BLaER1 (cell line): Measurements from ENCODE around the gene SLC1A1.
A peak's percentile ranks its signal among the peaks of the same experiment; 100 is the strongest.

ENCODE experiments used
- H3K27ac ChIP-seq: shearing (Covaris generic); formaldehyde crosslinking; 2 replicates; pipeline ENCODE4 v1.8.1; 2022
- H3K27me3 ChIP-seq: shearing (Covaris generic); formaldehyde crosslinking; 2 replicates; pipeline ENCODE4 v1.8.1; 2022
- H3K36me3 ChIP-seq: shearing (Covaris generic); formaldehyde crosslinking; 2 replicates; pipeline ENCODE4 v1.8.1; 2022
- H3K4me1 ChIP-seq: shearing (Covaris generic); formaldehyde crosslinking; 2 replicates; pipeline ENCODE4 v1.8.1; 2022
- H3K4me2 ChIP-seq: shearing (Covaris generic); formaldehyde crosslinking; 2 replicates; pipeline ENCODE4 v1.8.1; 2022
- H3K4me3 ChIP-seq: shearing (Covaris generic); formaldehyde crosslinking; 2 replicates; pipeline ENCODE4 v1.8.1; 2022
- H3K9ac ChIP-seq: shearing (Covaris generic); formaldehyde crosslinking; 2 replicates; pipeline ENCODE4 v1.8.1; 2022
- H3K9me3 ChIP-seq: shearing (Covaris generic); formaldehyde crosslinking; 2 replicates; pipeline ENCODE4 v1.8.1; 2022
- H4K20me1 ChIP-seq: shearing (Covaris generic); formaldehyde crosslinking; 2 replicates; pipeline ENCODE4 v1.8.1; 2022
- Cebpa-rat ChIP-seq: shearing (Covaris generic); IDR thresholded peaks from 2 replicates; pipeline ENCODE4 v1.8.1; 2022

SLC1A1 gene

DNA sequence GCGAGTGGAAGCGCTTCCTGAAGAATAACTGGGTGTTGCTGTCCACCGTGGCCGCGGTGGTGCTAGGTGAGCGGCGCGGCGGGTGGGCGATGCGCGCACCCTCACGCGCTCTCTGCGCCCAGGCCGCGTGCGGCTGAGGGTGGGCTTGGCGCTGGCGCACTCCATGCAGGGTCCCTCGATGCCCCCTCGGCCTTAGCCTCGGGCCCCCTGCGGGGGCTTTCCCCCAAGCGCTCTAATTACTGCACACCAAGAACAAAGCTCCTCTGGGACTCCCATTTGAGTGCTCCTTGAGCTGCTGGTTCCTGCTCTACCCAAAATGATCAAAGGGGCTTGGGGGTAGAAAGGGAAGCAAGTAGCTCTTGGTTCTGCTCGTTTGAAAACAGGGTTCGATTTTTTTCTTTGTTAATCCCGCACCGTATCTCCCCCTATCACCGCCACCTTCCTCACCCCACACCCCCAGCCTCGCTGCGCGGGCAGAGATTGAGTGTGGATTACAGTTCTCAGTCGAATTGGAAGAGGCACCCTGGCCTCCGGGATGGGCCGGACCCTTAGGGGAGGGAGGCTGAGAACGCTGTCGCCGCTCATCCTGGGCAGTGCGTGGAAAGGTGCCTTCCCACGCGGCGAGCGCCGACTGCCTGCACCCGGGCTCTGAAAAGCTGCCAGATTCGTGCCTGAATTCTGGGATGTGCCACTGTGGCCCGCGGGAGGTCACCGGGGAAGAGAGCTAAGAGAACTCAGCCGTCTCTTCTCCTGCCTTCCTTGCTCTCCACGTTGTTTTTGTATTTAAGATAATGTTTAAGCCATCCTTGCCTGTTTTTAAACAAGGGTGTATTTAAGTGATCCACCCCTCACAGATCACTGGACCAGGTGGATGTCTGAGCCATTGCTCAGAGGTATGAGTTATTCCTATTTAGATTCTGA is 697 bp downstream of the SLC1A1 start:
- H3K4me2 ChIP-seq: peak overlapping the region; percentile 90
- no peaks in the 10 kb centered on the region for H4K20me1 ChIP-seq
- H3K9me3 ChIP-seq: peaks cover 13% of the 10 kb centered on the region
- H3K27me3 ChIP-seq: peaks cover 27% of the 10 kb centered on the region
- no peak overlapping the region for H3K27ac ChIP-seq
- H3K4me3 ChIP-seq: peak overlapping the region; percentile 69
- H3K4me1 ChIP-seq: peaks cover 9% of the 10 kb centered on the region; the same call in 1 of the 2 replicates
- H3K9ac ChIP-seq: no peak overlapping the region
- no peak for TF ChIP-seq Cebpa-rat
- H3K36me3 ChIP-seq: no peaks in the 10 kb centered on the region

DNA sequence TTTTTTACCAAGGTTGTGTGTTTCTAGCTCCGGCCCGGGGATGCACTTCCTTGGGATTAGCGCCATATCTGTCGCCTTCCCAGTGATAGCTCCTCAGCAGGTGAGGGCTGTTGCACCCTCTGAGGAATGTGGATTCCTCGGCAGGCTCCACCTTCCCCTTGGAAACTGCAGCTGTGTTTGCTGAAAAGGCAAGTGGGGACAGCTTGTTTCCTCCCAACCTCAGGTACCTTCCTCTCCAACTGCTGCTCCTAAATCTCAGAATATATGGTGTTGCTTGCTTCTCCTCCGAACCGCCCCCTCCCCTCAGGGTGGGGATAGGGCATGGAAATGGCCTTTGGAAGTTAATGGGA is 1.3 kb downstream of the SLC1A1 start:
- no peaks in the 10 kb centered on the region for H4K20me1 ChIP-seq
- H3K27ac ChIP-seq: no peak overlapping the region
- no peaks in the 10 kb centered on the region for H3K36me3 ChIP-seq
- peaks cover 13% of the 10 kb centered on the region for H3K9me3 ChIP-seq
- no peak overlapping the region for H3K9ac ChIP-seq
- H3K4me1 ChIP-seq: peaks cover 9% of the 10 kb centered on the region; the same call in 1 of the 2 replicates
- TF ChIP-seq Cebpa-rat: no peak
- H3K4me2 ChIP-seq: no peak overlapping the region
- no peak overlapping the region for H3K4me3 ChIP-seq
- peaks cover 27% of the 10 kb centered on the region for H3K27me3 ChIP-seq

DNA sequence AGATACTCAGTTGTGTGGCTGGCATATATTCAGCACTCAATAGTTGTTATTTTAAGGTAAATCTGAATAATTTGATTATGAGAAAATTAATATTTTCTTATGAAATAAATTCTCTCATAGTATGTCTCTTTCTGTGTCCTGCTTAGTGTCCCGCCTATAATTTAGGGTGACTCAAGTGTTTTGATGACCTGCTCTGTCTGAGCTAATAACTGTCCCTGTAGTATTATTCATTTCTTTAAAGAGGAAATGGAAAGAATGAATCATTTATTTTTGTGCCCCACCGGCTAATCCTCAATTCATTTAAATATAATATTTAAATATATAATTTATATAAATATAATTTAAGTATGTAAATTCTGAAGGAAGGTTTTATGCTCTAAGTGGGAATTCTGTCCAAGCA is 4.1 kb downstream of the SLC1A1 start:
- no peak overlapping the region for H3K27ac ChIP-seq

DNA sequence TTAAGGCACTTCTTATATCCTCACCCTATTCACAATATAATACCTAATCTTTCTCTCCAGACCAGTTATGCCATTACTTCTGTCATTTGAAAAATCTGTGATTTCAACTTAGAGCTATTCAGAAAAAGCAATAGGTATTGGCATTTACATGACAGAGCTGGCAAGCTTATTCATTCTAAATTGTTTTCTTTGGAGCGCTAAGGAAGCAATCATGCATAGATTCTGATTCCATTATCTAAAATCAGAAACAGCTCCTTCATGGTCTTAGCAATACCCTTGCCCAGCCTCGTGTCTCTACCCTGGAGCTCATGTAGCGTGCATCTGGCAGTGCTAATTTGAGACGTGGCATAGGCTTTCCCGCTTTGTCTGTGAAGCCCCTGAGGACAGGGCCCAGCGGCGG is 4.5 kb downstream of the SLC1A1 start:
- H3K4me3 ChIP-seq: no peak overlapping the region
- no peak overlapping the region for H3K27ac ChIP-seq
- H3K4me1 ChIP-seq: peaks cover 9% of the 10 kb centered on the region; the same call in 1 of the 2 replicates
- no peak overlapping the region for H3K9ac ChIP-seq
- H3K4me2 ChIP-seq: no peak overlapping the region
- H3K9me3 ChIP-seq: peaks cover 13% of the 10 kb centered on the region
- peaks cover 20% of the 10 kb centered on the region for H3K27me3 ChIP-seq
- no peaks in the 10 kb centered on the region for H3K36me3 ChIP-seq
- no peak for TF ChIP-seq Cebpa-rat
- no peaks in the 10 kb centered on the region for H4K20me1 ChIP-seq

More for the DNA sequence above, 4.1 kb downstream of the SLC1A1 start:
- TF ChIP-seq Cebpa-rat: no peak
- Histone ChIP-seq H3K4me1 (peaks cover 9% of the 10 kb centered on the region; the same call in 1 of the 2 replicates), H3K4me2 (no peak overlapping the region), H3K9me3 (peaks cover 13% of the 10 kb centered on the region), H4K20me1 (no peaks in the 10 kb centered on the region), H3K4me3 (no peak overlapping the region), H3K27me3 (peaks cover 25% of the 10 kb centered on the region), H3K9ac (no peak overlapping the region), H3K36me3 (no peaks in the 10 kb centered on the region)

DNA sequence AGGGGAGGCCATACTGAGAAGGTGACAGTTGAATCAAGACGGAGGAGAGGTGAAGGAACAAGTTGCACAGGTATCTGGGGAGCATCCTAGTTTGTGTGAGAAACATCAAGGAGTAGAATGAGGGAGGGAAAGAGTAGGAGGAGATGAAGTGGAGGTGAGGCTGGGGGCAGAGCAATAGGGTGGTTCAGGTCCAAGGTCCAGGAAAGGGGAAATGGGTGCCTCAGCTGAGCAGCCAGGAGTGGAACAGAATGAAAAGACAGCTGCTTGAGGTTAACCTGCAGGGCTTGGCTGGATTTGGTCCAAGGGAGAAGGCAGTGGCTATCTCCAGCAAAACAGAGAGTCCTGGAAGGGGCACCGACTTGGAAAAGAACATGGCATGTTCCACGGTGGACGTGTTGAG is 5.3 kb downstream of the SLC1A1 start:
- peaks cover 6% of the 10 kb centered on the region for H3K9me3 ChIP-seq
- H3K36me3 ChIP-seq: no peaks in the 10 kb centered on the region
- H3K27me3 ChIP-seq: peaks cover 13% of the 10 kb centered on the region
- H3K4me3 ChIP-seq: no peak overlapping the region
- peaks cover 6% of the 10 kb centered on the region; the same call in 1 of the 2 replicates for H3K4me1 ChIP-seq
- H4K20me1 ChIP-seq: no peaks in the 10 kb centered on the region
- no peak for TF ChIP-seq Cebpa-rat
- H3K9ac ChIP-seq: no peak overlapping the region
- H3K27ac ChIP-seq: no peak overlapping the region
- no peak overlapping the region for H3K4me2 ChIP-seq

DNA sequence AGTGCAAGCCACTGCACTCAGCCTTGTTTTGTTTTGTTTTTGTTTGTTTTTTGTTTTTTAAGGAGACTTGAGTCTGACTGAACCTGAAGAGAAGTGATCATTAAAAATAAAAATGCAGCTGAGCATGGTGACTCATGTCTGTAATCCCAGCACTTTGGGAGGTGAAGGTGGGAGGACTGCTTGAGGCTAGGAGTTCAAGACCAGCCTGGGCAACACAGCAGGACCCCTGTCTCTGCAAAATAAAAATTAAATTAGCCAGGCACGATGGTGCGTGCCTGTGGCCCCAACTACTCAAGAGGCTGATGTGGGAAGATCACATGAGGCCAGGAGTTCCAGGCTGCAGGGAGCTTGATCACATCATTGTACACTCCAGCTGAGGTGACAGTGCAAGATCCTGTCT is 6.2 kb downstream of the SLC1A1 start:
- Histone ChIP-seq H3K9me3 (no peaks in the 10 kb centered on the region), H3K4me1 (no peaks in the 10 kb centered on the region), H3K27me3 (peaks cover 4% of the 10 kb centered on the region), H3K27ac (no peak overlapping the region), H3K4me2 (no peak overlapping the region), H3K4me3 (no peak overlapping the region), H4K20me1 (no peaks in the 10 kb centered on the region), H3K36me3 (no peaks in the 10 kb centered on the region), H3K9ac (no peak overlapping the region)
- no peak for TF ChIP-seq Cebpa-rat

DNA sequence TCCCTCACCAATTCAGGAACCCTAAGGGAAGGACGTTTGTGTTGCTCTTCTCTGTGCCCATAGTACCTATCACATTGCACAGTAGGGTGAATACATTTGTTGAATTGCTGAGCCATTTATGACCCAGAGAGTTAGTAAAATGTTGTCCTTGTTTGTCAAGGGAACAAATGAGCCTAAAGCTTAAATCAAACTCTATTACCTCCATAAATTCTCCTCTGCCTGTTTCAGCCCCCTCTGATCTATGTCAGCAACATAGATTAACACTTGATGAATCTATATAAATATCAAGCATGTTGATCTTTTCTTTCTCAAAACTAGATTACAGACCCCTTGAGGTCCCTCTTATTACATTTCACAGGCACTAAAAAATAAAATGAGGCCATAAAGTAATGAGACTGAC is 7.1 kb downstream of the SLC1A1 start:
- no peak for TF ChIP-seq Cebpa-rat
- Histone ChIP-seq H3K4me3 (no peak overlapping the region), H3K4me2 (no peak overlapping the region)

DNA sequence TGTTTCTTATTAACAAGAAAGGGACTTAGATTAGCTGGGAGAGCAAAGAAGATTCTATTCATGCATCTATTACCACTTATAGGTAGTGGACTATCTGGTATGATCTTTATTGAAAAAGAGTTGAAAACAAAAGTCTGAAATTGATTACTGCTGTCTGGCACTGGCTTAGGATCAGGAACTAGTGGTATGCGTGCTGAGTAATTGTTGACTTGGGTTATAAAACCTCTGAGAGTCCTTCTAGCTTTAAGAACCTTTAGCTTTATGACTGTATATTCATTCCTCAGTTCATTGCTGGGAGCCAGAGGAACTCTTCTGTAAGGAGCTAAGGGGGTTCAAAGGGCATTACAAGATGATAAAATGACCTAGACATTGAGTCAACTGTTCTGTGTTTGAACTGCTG is 7.6 kb downstream of the SLC1A1 start:
- Histone ChIP-seq H3K4me1 (no peaks in the 10 kb centered on the region), H4K20me1 (no peaks in the 10 kb centered on the region), H3K27me3 (no peaks in the 10 kb centered on the region), H3K9ac (no peak overlapping the region), H3K36me3 (no peaks in the 10 kb centered on the region), H3K4me2 (no peak overlapping the region), H3K9me3 (no peaks in the 10 kb centered on the region), H3K27ac (no peak overlapping the region), H3K4me3 (no peak overlapping the region)
- TF ChIP-seq Cebpa-rat: no peak

More for the DNA sequence above, 7.1 kb downstream of the SLC1A1 start:
- Histone ChIP-seq H3K4me1 (no peaks in the 10 kb centered on the region), H3K27me3 (no peaks in the 10 kb centered on the region), H3K27ac (no peak overlapping the region), H3K9ac (no peak overlapping the region), H3K36me3 (no peaks in the 10 kb centered on the region), H4K20me1 (no peaks in the 10 kb centered on the region), H3K9me3 (no peaks in the 10 kb centered on the region)

DNA sequence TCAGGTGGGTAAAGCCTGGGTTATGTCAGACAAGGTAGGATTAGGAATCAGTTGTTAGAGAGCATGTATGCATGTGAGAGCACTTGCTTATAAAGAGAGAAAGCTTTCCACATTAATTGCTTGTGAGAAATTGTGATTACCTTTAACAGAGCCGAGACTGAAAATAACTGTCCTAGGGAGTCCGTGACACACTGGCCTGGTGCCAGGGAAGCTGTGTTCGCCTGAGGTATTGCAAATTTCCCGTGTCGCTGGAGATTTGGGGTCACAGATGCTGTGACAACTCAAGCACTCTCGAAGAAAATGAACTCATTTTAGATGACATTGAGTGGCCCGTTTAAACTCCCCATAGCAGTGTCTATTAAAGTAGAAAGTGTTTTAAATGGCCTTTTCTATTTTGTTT is 9.6 kb downstream of the SLC1A1 start:
- no peak overlapping the region for H3K9ac ChIP-seq
- no peaks in the 10 kb centered on the region for H3K36me3 ChIP-seq
- H3K4me2 ChIP-seq: no peak overlapping the region
- H3K9me3 ChIP-seq: no peaks in the 10 kb centered on the region
- H3K4me1 ChIP-seq: no peaks in the 10 kb centered on the region
- no peak overlapping the region for H3K27ac ChIP-seq
- no peak for TF ChIP-seq Cebpa-rat
- H3K27me3 ChIP-seq: no peaks in the 10 kb centered on the region
- no peak overlapping the region for H3K4me3 ChIP-seq
- no peaks in the 10 kb centered on the region for H4K20me1 ChIP-seq

DNA sequence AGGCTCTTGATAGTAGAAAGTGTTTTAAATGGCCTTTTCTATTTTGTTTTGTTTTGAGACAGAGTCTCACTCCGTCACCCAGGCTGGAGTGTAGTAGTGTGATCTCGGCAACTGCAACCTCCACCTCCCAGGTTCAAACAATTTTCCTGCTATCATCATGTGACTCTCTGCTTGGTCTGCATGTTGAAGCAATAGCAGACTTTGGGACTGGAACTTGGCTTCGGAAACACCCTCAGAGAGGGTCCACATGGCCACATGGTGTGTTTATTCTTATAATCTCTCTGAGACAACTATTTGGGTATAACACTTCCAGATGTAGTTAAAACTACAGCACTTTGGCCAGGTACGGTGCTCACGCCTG is 10.9 kb downstream of the SLC1A1 start:
- no peak for TF ChIP-seq Cebpa-rat
- no peaks in the 10 kb centered on the region for H4K20me1 ChIP-seq
- H3K4me3 ChIP-seq: no peak overlapping the region
- no peak overlapping the region for H3K27ac ChIP-seq
- no peaks in the 10 kb centered on the region for H3K9me3 ChIP-seq
- H3K4me1 ChIP-seq: no peaks in the 10 kb centered on the region
- H3K4me2 ChIP-seq: no peak overlapping the region
- no peak overlapping the region for H3K9ac ChIP-seq
- H3K36me3 ChIP-seq: no peaks in the 10 kb centered on the region
- H3K27me3 ChIP-seq: no peaks in the 10 kb centered on the region

DNA sequence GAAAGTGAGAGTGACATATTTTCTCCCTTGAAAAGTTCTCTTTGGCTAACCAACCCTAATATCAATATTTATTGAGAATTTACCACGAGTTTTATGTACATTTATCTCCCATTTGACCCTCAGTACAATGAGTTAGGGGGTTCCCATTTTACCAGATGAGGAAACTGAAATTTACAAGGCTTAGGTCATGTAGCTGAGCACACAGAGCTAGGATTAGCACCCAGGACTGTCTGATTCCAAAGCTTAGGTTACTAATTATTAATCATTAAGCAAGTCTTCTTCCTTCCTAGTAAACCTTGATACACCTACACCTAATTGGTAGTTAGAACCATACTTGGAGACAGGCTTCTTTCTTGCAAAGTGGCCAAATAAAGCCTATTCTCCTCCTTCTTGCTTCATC is 12.2 kb downstream of the SLC1A1 start:
- Histone ChIP-seq H3K9me3 (no peaks in the 10 kb centered on the region), H4K20me1 (no peaks in the 10 kb centered on the region), H3K4me3 (no peak overlapping the region), H3K4me1 (no peaks in the 10 kb centered on the region), H3K9ac (no peak overlapping the region), H3K36me3 (no peaks in the 10 kb centered on the region), H3K27me3 (no peaks in the 10 kb centered on the region), H3K4me2 (no peak overlapping the region), H3K27ac (no peak overlapping the region)
- TF ChIP-seq Cebpa-rat: no peak
